HPDE6-E6E7 (cell line): ENCODE results near the gene PARD3.
A peak's percentile ranks its signal among the peaks of the same experiment; 100 is the strongest.
"Not testable (repeated sequence)": the region's sequence is repeated elsewhere in the genome, so short reads cannot be mapped to it uniquely, and the experiment has no call there.

ENCODE experiments used
- DNase-seq: peaks from one replicate; pipeline ENCODE4 v3.0.0; 2011; ENCODE audit warnings: missing footprints; ENCODE audit errors: extremely low spot score

The PARD3 gene

GRCh38 chr10:34648919-34649318 lies 166.2 kb downstream of the PARD3 start:
- no peak for DNase-seq

GRCh38 chr10:34647875-34648865 lies 166.9 kb downstream of the PARD3 start:
- no peak for DNase-seq

GRCh38 chr10:34647160-34647559 lies 167.9 kb downstream of the PARD3 start:
- no peak for DNase-seq

GRCh38 chr10:34646331-34646730 lies 168.8 kb downstream of the PARD3 start:
- DNase-seq = no peak

- DNase-seq = not testable (repeated sequence)
Measured at GRCh38 chr10:34644815-34645214, 170.3 kb downstream of the PARD3 start.

- no peak for DNase-seq
Measured at GRCh38 chr10:34644224-34644623, 170.9 kb downstream of the PARD3 start.

- DNase-seq = no peak
Measured at GRCh38 chr10:34643620-34644019, 171.5 kb downstream of the PARD3 start.

- no peak for DNase-seq
Measured at GRCh38 chr10:34641913-34642558, 173.1 kb downstream of the PARD3 start.

- no peak for DNase-seq
Measured at GRCh38 chr10:34641147-34641912, 173.8 kb downstream of the PARD3 start.

GRCh38 chr10:34638406-34639054 lies 176.6 kb downstream of the PARD3 start:
- peak; percentile 14 for DNase-seq

- DNase-seq = no peak
Measured at GRCh38 chr10:34637418-34637911, 177.6 kb downstream of the PARD3 start.

GRCh38 chr10:34635111-34635510 lies 180.0 kb downstream of the PARD3 start:
- DNase-seq = no peak

GRCh38 chr10:34633374-34633773 lies 181.7 kb downstream of the PARD3 start:
- no peak for DNase-seq

- no peak for DNase-seq
Measured at GRCh38 chr10:34629084-34629483, 186.0 kb downstream of the PARD3 start.

GRCh38 chr10:34628174-34628796 lies 186.8 kb downstream of the PARD3 start:
- no peak for DNase-seq

- DNase-seq = no peak
Measured at GRCh38 chr10:34627741-34628140, 187.4 kb downstream of the PARD3 start.

- no peak for DNase-seq
Measured at GRCh38 chr10:34627331-34627730, 187.8 kb downstream of the PARD3 start.

- no peak for DNase-seq
Measured at GRCh38 chr10:34626158-34626880, 188.8 kb downstream of the PARD3 start.

- DNase-seq = no peak
Measured at GRCh38 chr10:34624323-34625153, 190.6 kb downstream of the PARD3 start.
